CD14-positive monocyte (primary cell): ENCODE measurements around the gene FBXO36. TPM values are rescaled to one million over a fixed set of nuclear protein-coding genes. Genes with fewer than 3 reads are reported as not detected.

Source experiments
- DNase-seq, 3 donors: peaks; one replicate each; pipeline ENCODE4 v3.0.0-alpha.2; 2011 to 2022
- H2AFZ ChIP-seq: 2 replicates; pipeline ENCODE4 v1.6.0; 2012; ENCODE audit warnings: mild to moderate bottlenecking, low read depth, low read length, inconsistent platforms; ENCODE audit not compliant: insufficient read depth, poor library complexity, severe bottlenecking
- H3K27ac ChIP-seq, 2 donors: 1 replicate in 1 of 2; 2 replicates in 1 of 2; pipeline ENCODE4 v1.5.1; 2012 to 2013; ENCODE audit warnings: low read length in 2 of 2, control low read depth in 1 of 2, inconsistent platforms in 1 of 2, low read depth in 1 of 2, mild to moderate bottlenecking in 1 of 2
- H3K27me3 ChIP-seq, 2 donors: one replicate each; pipeline versions ENCODE4 v1.6.0 to v1.6.1; 2011 to 2013; ENCODE audit warnings: low read length in 2 of 2; ENCODE audit not compliant: control insufficient read depth in 2 of 2, insufficient read depth in 2 of 2
- H3K36me3 ChIP-seq, 2 donors: replicated peaks in 1 of 2; 1 replicate in 1 of 2; 2 replicates in 1 of 2; pipeline versions ENCODE4 v1.5.1 to v1.6.1; 2012 to 2013; ENCODE audit warnings: low read length in 2 of 2, control low read depth in 1 of 2, inconsistent platforms in 1 of 2, mild to moderate bottlenecking in 1 of 2; ENCODE audit not compliant: insufficient read depth in 2 of 2, control insufficient read depth in 1 of 2
- H3K4me1 ChIP-seq, 2 donors: 1 replicate in 1 of 2; 2 replicates in 1 of 2; pipeline versions ENCODE4 v1.5.1 to v1.6.1; 2012 to 2013; ENCODE audit warnings: low read length in 2 of 2, control low read depth in 1 of 2, inconsistent platforms in 1 of 2, mild to moderate bottlenecking in 1 of 2, moderate library complexity in 1 of 2; ENCODE audit not compliant: insufficient read depth in 2 of 2, control insufficient read depth in 1 of 2
- H3K4me2 ChIP-seq: replicated peaks from 2 replicates; pipeline ENCODE3; 2012; ENCODE audit warnings: low read length, moderate library complexity, mild to moderate bottlenecking; ENCODE audit not compliant: poor library complexity, severe bottlenecking; ENCODE audit errors: extremely low read depth
- H3K4me3 ChIP-seq, 3 experiments: fragments of 200-600 bp in 1 of 3; sonication (generic) in 1 of 3; replicated peaks in 1 of 3; 1 replicate in 2 of 3; 2 replicates in 1 of 3; pipeline ENCODE4 v1.5.1; 2011 to 2013; ENCODE audit warnings: low read length in 3 of 3, mild to moderate bottlenecking in 3 of 3, control low read depth in 2 of 3, low read depth in 2 of 3, inconsistent platforms in 1 of 3, moderate library complexity in 1 of 3
- H3K79me2 ChIP-seq: 2 replicates; pipeline ENCODE4 v1.6.0; 2012; ENCODE audit warnings: mild to moderate bottlenecking, control low read depth, inconsistent platforms, low read length, moderate library complexity; ENCODE audit not compliant: insufficient read depth
- H3K9ac ChIP-seq: 2 replicates; pipeline ENCODE4 v1.6.0; 2017; ENCODE audit warnings: low read length, mild to moderate bottlenecking; ENCODE audit not compliant: insufficient read depth, poor library complexity, severe bottlenecking
- H3K9me3 ChIP-seq, 2 donors: replicated peaks in 1 of 2; 1 replicate in 1 of 2; 2 replicates in 1 of 2; pipeline versions ENCODE4 v1.5.1 to v1.6.1; 2012 to 2013; ENCODE audit warnings: low read length in 2 of 2, control low read depth in 1 of 2; ENCODE audit not compliant: control insufficient read depth in 1 of 2, insufficient read depth in 1 of 2
- H4K20me1 ChIP-seq: 2 replicates; pipeline ENCODE4 v1.6.0; 2012; ENCODE audit warnings: mild to moderate bottlenecking, low read length, control low read depth, moderate library complexity; ENCODE audit not compliant: insufficient read depth
- H3K27ac Mint-ChIP-seq, 7 donors: one replicate each; pipeline ENCODE4 v1.8.0; 2020; ENCODE audit warnings: mild to moderate bottlenecking in 7 of 7, mixed read lengths in 7 of 7, moderate library complexity in 6 of 7, inconsistent platforms in 2 of 7
- H3K27me3 Mint-ChIP-seq, 3 donors: one replicate each; pipeline ENCODE4 v1.8.0; 2021 to 2022; ENCODE audit warnings: low read depth in 3 of 3, mild to moderate bottlenecking in 3 of 3, mixed read lengths in 3 of 3, moderate library complexity in 3 of 3, inconsistent platforms in 1 of 3
- H3K36me3 Mint-ChIP-seq, 2 donors: one replicate each; pipeline ENCODE4 v1.8.0; 2020; ENCODE audit warnings: mixed read lengths in 2 of 2, inconsistent platforms in 1 of 2, mild to moderate bottlenecking in 1 of 2
- H3K4me1 Mint-ChIP-seq: one replicate; pipeline ENCODE4 v1.8.0; 2020; ENCODE audit warnings: mild to moderate bottlenecking, mixed read lengths
- H3K4me3 Mint-ChIP-seq, 2 donors: one replicate each; pipeline ENCODE4 v1.8.0; 2020; ENCODE audit warnings: mild to moderate bottlenecking in 2 of 2, mixed read lengths in 2 of 2, moderate library complexity in 1 of 2
- H3K9me3 Mint-ChIP-seq, 7 donors: one replicate each; pipeline ENCODE4 v1.8.0; 2020 to 2022; ENCODE audit warnings: mixed read lengths in 7 of 7, mild to moderate bottlenecking in 6 of 7, moderate library complexity in 6 of 7, inconsistent platforms in 2 of 7
- CTCF ChIP-seq: fragments of 200-600 bp; IDR thresholded peaks from one replicate; pipeline ENCODE4 v1.8.0; 2022; ENCODE audit warnings: antibody characterized with exemption, mild to moderate bottlenecking
- WGBS: methylation state at CpG from one replicate; pipeline ENCODE4 v1.1.5; 2013; ENCODE audit warnings: missing lambda C conversion rate; ENCODE audit not compliant: insufficient coverage; 5-methylcytosine and 5-hydroxymethylcytosine counted together
- intact Hi-C, 2 donors: fragments of 100-400 bp; cut with micrococcal nuclease; formaldehyde crosslinking; loops; one replicate each; pipeline versions ENCODE4 v1.15.0 to v1.15.1; 2023
- polyA plus RNA-seq, 3 donors: library from polyadenylated mRNA; depleted of rRNA in 1 of 3; unstranded in 2 of 3; stranded (reverse) in 1 of 3; fragments of 300-500 nt in 2 of 3; fragments of >200 nt in 1 of 3; fragmentation: Illumina TruSeq in 2 of 3; gene quantifications; 1 replicate in 2 of 3; 2 replicates in 1 of 3; pipeline ENCODE4 v1.2.3, GENCODE V29; 2012 to 2021

Gene FBXO36
- polyA plus RNA-seq, 3 donors = 0.52 to 0.90 (median 0.72) TPM

- Mint-ChIP-seq H3K36me3 (no peaks in the 10 kb centered on the region), H3K9me3 (no peaks in the 10 kb centered on the region), H3K27ac (peak overlapping the region in 1 of 7 donors; percentile 51), H3K4me1 (peaks cover 8% of the 10 kb centered on the region), H3K27me3 (no peaks in the 10 kb centered on the region), H3K4me3 (no peak overlapping the region)
- Histone ChIP-seq H3K27ac (no peak overlapping the region), H3K79me2 (no peaks in the 10 kb centered on the region), H3K9me3 (no peaks in the 10 kb centered on the region), H3K4me3 (no peak overlapping the region), H2AFZ (no peak overlapping the region), H3K4me2 (no peak overlapping the region), H4K20me1 (no peaks in the 10 kb centered on the region), H3K4me1 (no peaks in the 10 kb centered on the region), H3K36me3 (no peaks in the 10 kb centered on the region), H3K9ac (no peak overlapping the region), H3K27me3 (no peaks in the 10 kb centered on the region)
- no peak for DNase-seq
- TF ChIP-seq CTCF = no peak
- WGBS = no CpG with 5 or more reads among the region's 1 CpG
- intact Hi-C loops = loop anchor here (2.0 to 5.0 kb wide), 3 partner anchors 149 to 602 kb away; no protein-coding TSS in a partner anchor
Measured at GRCh38 chr2:230008708-230009066, 86.4 kb downstream of the FBXO36 start.

- no peak overlapping the region for H3K27ac ChIP-seq
- H4K20me1 ChIP-seq = no peaks in the 10 kb centered on the region
- H3K4me3 ChIP-seq = no peak overlapping the region
- no peak overlapping the region for H3K27ac Mint-ChIP-seq
- H3K36me3 ChIP-seq = no peaks in the 10 kb centered on the region
- no peak overlapping the region for H3K4me2 ChIP-seq
- H3K36me3 Mint-ChIP-seq = no peaks in the 10 kb centered on the region
- no peak overlapping the region for H3K4me3 Mint-ChIP-seq
- H3K79me2 ChIP-seq = no peaks in the 10 kb centered on the region
- TF ChIP-seq CTCF = no peak
- intact Hi-C loops = no loop called here
- H3K4me1 Mint-ChIP-seq = peaks cover 8% of the 10 kb centered on the region
- no peak overlapping the region for H2AFZ ChIP-seq
- WGBS = 100% methylated on average over 5 of the region's 6 CpGs
- no peaks in the 10 kb centered on the region for H3K27me3 ChIP-seq
- no peak for DNase-seq
- H3K9me3 Mint-ChIP-seq = peaks cover 0 to 2% (median 0%) of the 10 kb centered on the region in 7 donors
- no peaks in the 10 kb centered on the region for H3K4me1 ChIP-seq
- H3K9me3 ChIP-seq = no peaks in the 10 kb centered on the region
- H3K9ac ChIP-seq = no peak overlapping the region
- peaks cover 0 to 1% (median 0%) of the 10 kb centered on the region in 3 donors for H3K27me3 Mint-ChIP-seq
Measured at GRCh38 chr2:230010501-230010900, 88.2 kb downstream of the FBXO36 start.
